ENCODE data around the gene NDEL1.

GRCh38 chr17:8467527-8467926 is 31.8 kb downstream of the NDEL1 start:
- TF ChIP-seq CTCF (IDR thresholded peaks at IDR 0.05), result no peak
- TF ChIP-seq POLR2A (IDR thresholded peaks at IDR 0.05), result no peak
